Erythroblast (primary cell): Measurements from ENCODE around the gene TTC16.

Experiments
- GATA1 ChIP-seq: IDR thresholded peaks from 2 replicates; pipeline ENCODE4 v1.6.1; 2011; ENCODE audit warnings: low read depth, mild to moderate bottlenecking, control low read depth, low read length, moderate library complexity
- POLR2A ChIP-seq: IDR thresholded peaks from 2 replicates; pipeline ENCODE4 v1.6.1; 2011; ENCODE audit warnings: mild to moderate bottlenecking, low read length

DNA sequence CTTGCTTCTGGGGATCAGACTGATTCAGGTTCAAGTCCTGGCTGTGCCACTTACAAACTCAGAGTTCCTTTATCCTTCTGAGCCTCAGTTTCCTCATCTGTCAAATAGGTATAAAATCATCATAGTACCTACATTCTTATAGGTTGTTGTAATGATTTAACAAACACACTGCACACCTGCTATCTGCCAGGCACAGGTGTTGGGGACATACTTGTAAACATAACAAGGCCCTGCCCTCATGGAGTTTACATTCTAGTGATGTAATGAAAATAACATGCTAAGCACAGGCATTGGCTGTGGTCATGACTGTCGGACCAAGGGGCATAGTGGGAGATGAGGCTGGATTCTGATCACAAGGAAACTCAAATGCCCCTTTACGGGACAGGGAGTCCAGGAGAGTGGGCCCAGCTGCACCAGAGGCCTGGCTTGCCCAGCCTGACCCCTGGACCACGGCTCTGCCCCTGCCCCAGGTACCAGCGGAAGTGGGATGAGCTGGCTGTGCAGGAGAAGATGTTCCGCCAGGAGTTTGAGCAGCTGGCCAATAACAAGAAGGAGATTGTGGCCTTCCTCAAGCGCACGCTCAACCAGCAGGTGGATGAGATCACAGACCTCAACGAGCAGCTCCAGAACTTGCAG is 6.8 kb upstream of the TTC16 start:
- TF ChIP-seq POLR2A (no peak), GATA1 (no peak)
